DND-41 (cell line): ENCODE data around the gene MYH13.

ENCODE experiments used
- EZH2 ChIP-seq: IDR thresholded peaks from 3 replicates; pipeline ENCODE4 v1.6.1; 2012; ENCODE audit warnings: borderline replicate concordance, low read depth, mild to moderate bottlenecking, moderate library complexity, low read length, inconsistent platforms; ENCODE audit not compliant: severe bottlenecking
- TF ChIP-seq, protein P1 (sequence below): IDR thresholded peaks from 2 replicates; pipeline ENCODE4 v1.5.1; 2012; ENCODE audit warnings: borderline replicate concordance, low read length, moderate library complexity, mild to moderate bottlenecking; ENCODE audit not compliant: poor library complexity, severe bottlenecking; ENCODE audit errors: extremely low read depth

GRCh38 chr17:10286324-10286723, 86.5 kb downstream of the MYH13 start:
- TF ChIP-seq EZH2: no peak
- TF ChIP-seq, protein P1, sequence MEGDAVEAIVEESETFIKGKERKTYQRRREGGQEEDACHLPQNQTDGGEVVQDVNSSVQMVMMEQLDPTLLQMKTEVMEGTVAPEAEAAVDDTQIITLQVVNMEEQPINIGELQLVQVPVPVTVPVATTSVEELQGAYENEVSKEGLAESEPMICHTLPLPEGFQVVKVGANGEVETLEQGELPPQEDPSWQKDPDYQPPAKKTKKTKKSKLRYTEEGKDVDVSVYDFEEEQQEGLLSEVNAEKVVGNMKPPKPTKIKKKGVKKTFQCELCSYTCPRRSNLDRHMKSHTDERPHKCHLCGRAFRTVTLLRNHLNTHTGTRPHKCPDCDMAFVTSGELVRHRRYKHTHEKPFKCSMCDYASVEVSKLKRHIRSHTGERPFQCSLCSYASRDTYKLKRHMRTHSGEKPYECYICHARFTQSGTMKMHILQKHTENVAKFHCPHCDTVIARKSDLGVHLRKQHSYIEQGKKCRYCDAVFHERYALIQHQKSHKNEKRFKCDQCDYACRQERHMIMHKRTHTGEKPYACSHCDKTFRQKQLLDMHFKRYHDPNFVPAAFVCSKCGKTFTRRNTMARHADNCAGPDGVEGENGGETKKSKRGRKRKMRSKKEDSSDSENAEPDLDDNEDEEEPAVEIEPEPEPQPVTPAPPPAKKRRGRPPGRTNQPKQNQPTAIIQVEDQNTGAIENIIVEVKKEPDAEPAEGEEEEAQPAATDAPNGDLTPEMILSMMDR: no peak
